Pancreas (tissue), 10 donors: ENCODE data around the gene ACSM3. TPM values are rescaled to one million over a fixed set of nuclear protein-coding genes. Genes with fewer than 3 reads are reported as not detected.
A peak's percentile ranks its signal among the peaks of the same experiment; 100 is the strongest.
"Not testable (repeated sequence)": the region's sequence is repeated elsewhere in the genome, so short reads cannot be mapped to it uniquely, and the experiment has no call there.

ENCODE experiments used
- ATAC-seq, 4 donors: fragments of 200-7000 bp; cut with Tn5 transposase; one replicate each; pipeline versions ENCODE4 v1.8.0 to v1.9.1; 2020; ENCODE audit warnings: mild to moderate bottlenecking in 4 of 4, moderate library complexity in 4 of 4
- DNase-seq, 6 donors: peaks; one replicate each; pipeline ENCODE4 v3.0.0-alpha.2; 2020
- FAIRE-seq: peaks from 2 replicates; lab custom pipeline; 2012; peaks lifted over from hg19 to GRCh38; lab: Jason Lieb, UNC
- H3K27ac ChIP-seq, 4 donors: fragments of 200-600 bp; sonication (generic); 1 replicate in 3 of 4; 2 replicates in 1 of 4; pipeline versions ENCODE4 v1.5.0 to v1.8.0; 2020
- H3K27me3 ChIP-seq, 4 donors: fragments of 200-600 bp; one replicate each; pipeline ENCODE4 v1.8.0; 2021
- H3K36me3 ChIP-seq, 3 donors: fragments of 200-600 bp; sonication (generic) in 1 of 3; one replicate each; pipeline versions ENCODE4 v1.5.0 to v1.8.0; 2020 to 2021
- H3K4me1 ChIP-seq, 3 donors: fragments of 200-600 bp; one replicate each; pipeline ENCODE4 v1.8.0; 2021
- H3K4me3 ChIP-seq, 4 donors: fragments of 200-600 bp; sonication (generic) in 2 of 4; one replicate each; pipeline versions ENCODE4 v1.5.0 to v1.8.0; 2020 to 2021
- H3K9me3 ChIP-seq, 4 donors: fragments of 200-600 bp; one replicate each; pipeline ENCODE4 v1.8.0; 2021
- CTCF ChIP-seq, 4 donors: fragments of 200-600 bp; sonication (generic) in 3 of 4; IDR thresholded peaks; one replicate each; pipeline versions ENCODE4 v1.5.0 to v1.8.0; 2021; ENCODE audit warnings: antibody characterized with exemption in 4 of 4
- WGBS, 2 donors: extraction: QIAGEN DNeasy Blood & Tissue Kit; methylation state at CpG; one replicate each; pipeline ENCODE4 v1.1.7; 2013; 5-methylcytosine and 5-hydroxymethylcytosine counted together
- intact Hi-C, 3 donors: fragments of 100-400 bp; cut with DNase I; formaldehyde crosslinking; loops; one replicate each; pipeline versions ENCODE4 v1.11.1 to v1.14.2; 2022
- polyA plus RNA-seq, 2 donors: library from polyadenylated mRNA; stranded (reverse); fragments of 200-250 nt; gene quantifications; one replicate each; pipeline ENCODE4 v1.2.3, GENCODE V29; 2013
- total RNA-seq, 6 donors: library from RNA; stranded (reverse); fragmentation: NEBNext Ultra II Directional in 4 of 6; extraction: Animal tissue kit (Norgen Biotek cat#: 25700) in 4 of 6; gene quantifications; one replicate each; pipeline versions ENCODE4 v1.2.1 to v1.2.4, GENCODE V29; 2021 to 2023
- donor health status: healthy with polysubstance abuse.
- donor health status: DM: no; HTN: no; CAD: no; lungs with moderate emphysema.
- donor health status: DM: no; HTN: no; CAD: no.
- donor health status: control.
- donor health status: control.
- donor health status: Bipolar disorder and iron deficiency.
- donor health status: DM: yes; HTN: yes; CAD: no.
- donor health status: DM: no; HTN: no; CAD: no.
- donor health status: DM: no; HTN: no; CAD: no.
- donor health status: DM: yes; HTN: yes; CAD: no.

Gene ACSM3
- total and polyA plus RNA-seq, 8 donors, result 39.1 to 104 (median 46.7) TPM

GRCh38 chr16:20762404-20763123, 1.2 kb upstream of the ACSM3 start:
- peak overlapping the region; percentile 59 to 84 (median 74) for H3K27ac ChIP-seq
- H3K4me3 ChIP-seq, result peak overlapping the region in 1 of 4 donors; percentile 48
- FAIRE-seq (no peak), DNase-seq (no peak), ATAC-seq (no peak)
- peaks cover 0 to 11% (median 7%) of the 10 kb centered on the region in 3 donors for H3K4me1 ChIP-seq
- no peaks in the 10 kb centered on the region for H3K36me3 ChIP-seq
- WGBS, 2 donors, result 86 to 89% methylated on average over 3 of the region's 3 CpGs
- H3K27me3 ChIP-seq, result no peaks in the 10 kb centered on the region
- intact Hi-C loops, result no loop called here
- no peaks in the 10 kb centered on the region for H3K9me3 ChIP-seq
- TF ChIP-seq CTCF (IDR thresholded peaks at IDR 0.05), result no peak

DNA sequence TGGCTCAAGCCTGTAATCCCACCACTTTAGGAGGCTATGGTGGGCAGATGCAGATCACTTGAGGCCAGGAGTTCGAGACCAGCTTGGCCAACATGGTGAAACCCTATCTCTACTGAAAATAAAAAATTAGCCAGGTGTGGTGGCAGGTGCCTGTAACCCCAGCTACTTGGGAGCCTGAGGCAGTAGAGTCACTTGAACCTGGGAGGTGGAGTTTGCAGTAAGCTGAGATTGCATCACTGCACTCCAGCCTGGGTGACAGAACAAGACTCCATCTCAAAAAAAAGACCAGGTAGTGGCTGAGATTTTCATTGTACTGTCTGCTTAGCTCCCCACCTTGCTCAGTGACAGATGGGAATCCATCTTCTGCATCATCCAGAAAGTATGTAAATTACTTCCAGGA, 634 bp downstream of the ACSM3 start:
- Histone ChIP-seq H3K4me3 (peak overlapping the region in 2 of 4 donors; percentile 29 to 48), H3K27ac (peak overlapping the region in 2 of 4 donors; percentile 84), H3K4me1 (peaks cover 0 to 11% (median 7%) of the 10 kb centered on the region in 3 donors)
- H3K9me3 ChIP-seq, H3K27me3 ChIP-seq, H3K36me3 ChIP-seq, intact Hi-C loops, FAIRE-seq: not testable (repeated sequence)
- peak in 1 of 6 donors; percentile 30 for DNase-seq
- WGBS, 2 donors, result 30 to 32% methylated on average over 1 of the region's 1 CpG
- ATAC-seq, result peak in 3 of 4 donors; percentile 3 to 7 (median 5)

- no peak for TF ChIP-seq CTCF (IDR thresholded peaks at IDR 0.05)
- H3K4me3 ChIP-seq, result no peak overlapping the region
Observed at GRCh38 chr16:20765732-20766131, 1.9 kb downstream of the ACSM3 start.

GRCh38 chr16:20766294-20766693, 2.5 kb downstream of the ACSM3 start:
- no peak for TF ChIP-seq CTCF (IDR thresholded peaks at IDR 0.05)
- Histone ChIP-seq H3K4me1 (peaks cover 0 to 11% (median 7%) of the 10 kb centered on the region in 3 donors), H3K27ac (no peak overlapping the region), H3K4me3 (no peak overlapping the region), H3K36me3 (no peaks in the 10 kb centered on the region), H3K9me3 (no peaks in the 10 kb centered on the region), H3K27me3 (no peaks in the 10 kb centered on the region)
- intact Hi-C loops, result no loop called here
- WGBS, 2 donors, result 92 to 95% methylated on average over 5 of the region's 5 CpGs
- FAIRE-seq (no peak), DNase-seq (no peak), ATAC-seq (no peak)

More at GRCh38 chr16:20765732-20766131, 1.9 kb downstream of the ACSM3 start:
- Histone ChIP-seq H3K27ac (no peak overlapping the region), H3K27me3 (no peaks in the 10 kb centered on the region), H3K9me3 (no peaks in the 10 kb centered on the region), H3K4me1 (peaks cover 0 to 11% (median 7%) of the 10 kb centered on the region in 3 donors), H3K36me3 (no peaks in the 10 kb centered on the region)
- intact Hi-C loops, result no loop called here
- WGBS, 2 donors, result 96 to 98% methylated on average over 2 of the region's 2 CpGs
- ATAC-seq, result no peak
- FAIRE-seq, result no peak
- DNase-seq, result no peak

DNA sequence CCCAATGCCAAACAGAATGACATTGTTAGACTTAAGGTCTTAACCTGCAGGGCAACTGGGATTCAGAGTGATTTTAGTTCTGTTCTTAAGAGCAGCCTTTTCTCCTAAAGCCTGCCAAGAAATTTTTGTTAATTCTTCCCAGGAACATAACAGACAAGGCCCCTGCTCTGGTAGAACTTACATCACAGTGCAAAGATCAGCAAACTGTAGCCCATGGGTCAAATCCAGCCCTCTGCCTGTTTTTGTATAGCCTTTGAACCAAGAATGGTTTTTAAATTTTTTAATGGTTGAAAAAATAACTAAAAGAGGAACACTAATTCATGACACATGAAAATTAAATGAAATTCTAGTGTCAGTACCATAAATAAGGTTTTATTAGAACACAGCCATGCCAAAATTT, 3.8 kb downstream of the ACSM3 start:
- H3K4me1 ChIP-seq, result peaks cover 0 to 11% (median 7%) of the 10 kb centered on the region in 3 donors
- FAIRE-seq (no peak), ATAC-seq (no peak), DNase-seq (no peak)
- H3K9me3 ChIP-seq, result no peaks in the 10 kb centered on the region
- H3K4me3 ChIP-seq, result no peak overlapping the region
- H3K27ac ChIP-seq, result no peak overlapping the region
- TF ChIP-seq CTCF (IDR thresholded peaks at IDR 0.05), result no peak
- intact Hi-C loops, result no loop called here
- H3K27me3 ChIP-seq, result no peaks in the 10 kb centered on the region
- H3K36me3 ChIP-seq, result no peaks in the 10 kb centered on the region
